Central memory CD8-positive, alpha-beta T cell (primary cell): ENCODE results near the gene GJA10.
"Not testable (repeated sequence)": the region's sequence is repeated elsewhere in the genome, so short reads cannot be mapped to it uniquely, and the experiment has no call there.

Source experiments
- ATAC-seq: fragments of 150-1000 bp; cut with Tn5 transposase; replicated peaks from 2 replicates; pipeline ENCODE4 v1.10.0; 2022; ENCODE audit warnings: mild to moderate bottlenecking, moderate FRiP score, moderate number of reproducible peaks; ENCODE audit not compliant: poor library complexity, severe bottlenecking; ENCODE audit errors: extremely low read depth
- DNase-seq, 2 donors: peaks; one replicate each; pipeline ENCODE4 v3.0.0; 2021; ENCODE audit warnings: low spot score in 2 of 2
- H3K27ac Mint-ChIP-seq: one replicate; pipeline ENCODE4 v1.8.0; 2022; ENCODE audit warnings: low read depth, mild to moderate bottlenecking, moderate library complexity, mixed read lengths
- H3K27me3 Mint-ChIP-seq: one replicate; pipeline ENCODE4 v1.8.0; 2022; ENCODE audit warnings: mixed read lengths
- H3K36me3 Mint-ChIP-seq: one replicate; pipeline ENCODE4 v1.8.0; 2022; ENCODE audit warnings: mild to moderate bottlenecking, moderate library complexity, mixed read lengths; ENCODE audit not compliant: insufficient read depth
- H3K4me1 Mint-ChIP-seq: one replicate; pipeline ENCODE4 v1.8.0; 2022; ENCODE audit warnings: mixed read lengths
- H3K4me3 Mint-ChIP-seq: one replicate; pipeline ENCODE4 v1.8.0; 2022; ENCODE audit warnings: mild to moderate bottlenecking, moderate library complexity, mixed read lengths
- H3K9me3 Mint-ChIP-seq: one replicate; pipeline ENCODE4 v1.8.0; 2022; ENCODE audit warnings: mixed read lengths

The GJA10 gene

GRCh38 chr6:89888871-89889270 is 5.4 kb upstream of the GJA10 start:
- no peaks in the 10 kb centered on the region for H3K9me3 Mint-ChIP-seq
- peaks cover 44% of the 10 kb centered on the region for H3K27me3 Mint-ChIP-seq
- H3K27ac Mint-ChIP-seq = no peak overlapping the region
- ATAC-seq = no peak
- peaks cover 11% of the 10 kb centered on the region for H3K4me1 Mint-ChIP-seq
- H3K36me3 Mint-ChIP-seq = no peaks in the 10 kb centered on the region
- no peak for DNase-seq
- H3K4me3 Mint-ChIP-seq = no peak overlapping the region

- ATAC-seq, H3K36me3 Mint-ChIP-seq, H3K4me1 Mint-ChIP-seq, H3K4me3 Mint-ChIP-seq, H3K27ac Mint-ChIP-seq, H3K9me3 Mint-ChIP-seq, DNase-seq: not testable (repeated sequence)
- H3K27me3 Mint-ChIP-seq = peaks cover 63% of the 10 kb centered on the region
Observed at GRCh38 chr6:89890845-89891528, 3.3 kb upstream of the GJA10 start.

GRCh38 chr6:89892577-89892976 is 1.7 kb upstream of the GJA10 start:
- H3K27me3 Mint-ChIP-seq = peaks cover 73% of the 10 kb centered on the region

GRCh38 chr6:89895276-89895874 is 1.1 kb downstream of the GJA10 start:
- no peaks in the 10 kb centered on the region for H3K9me3 Mint-ChIP-seq
- no peaks in the 10 kb centered on the region for H3K36me3 Mint-ChIP-seq
- peaks cover 66% of the 10 kb centered on the region for H3K27me3 Mint-ChIP-seq
- H3K4me1 Mint-ChIP-seq = no peaks in the 10 kb centered on the region
- no peak overlapping the region for H3K4me3 Mint-ChIP-seq
- DNase-seq (no peak), ATAC-seq (no peak)
- H3K27ac Mint-ChIP-seq = no peak overlapping the region

More at GRCh38 chr6:89892577-89892976, 1.7 kb upstream of the GJA10 start:
- not testable (repeated sequence) for H3K4me1 Mint-ChIP-seq, ATAC-seq, H3K27ac Mint-ChIP-seq, H3K4me3 Mint-ChIP-seq, H3K9me3 Mint-ChIP-seq, DNase-seq, H3K36me3 Mint-ChIP-seq

GRCh38 chr6:89910001-89910901 is 16.0 kb downstream of the GJA10 start:
- not testable (repeated sequence) for DNase-seq, H3K9me3 Mint-ChIP-seq, ATAC-seq, H3K36me3 Mint-ChIP-seq, H3K4me1 Mint-ChIP-seq, H3K4me3 Mint-ChIP-seq, H3K27ac Mint-ChIP-seq
- H3K27me3 Mint-ChIP-seq = peaks cover 38% of the 10 kb centered on the region

- H3K9me3 Mint-ChIP-seq = peaks cover 6% of the 10 kb centered on the region
- no peak for ATAC-seq
- peaks cover 45% of the 10 kb centered on the region for H3K27me3 Mint-ChIP-seq
- H3K4me1 Mint-ChIP-seq = no peaks in the 10 kb centered on the region
- no peaks in the 10 kb centered on the region for H3K36me3 Mint-ChIP-seq
- H3K27ac Mint-ChIP-seq = no peak overlapping the region
- H3K4me3 Mint-ChIP-seq = no peak overlapping the region
- DNase-seq = no peak
Observed at GRCh38 chr6:89910902-89911240, 16.6 kb downstream of the GJA10 start.

- ATAC-seq (no peak), DNase-seq (no peak)
- H3K27ac Mint-ChIP-seq = no peak overlapping the region
- no peak overlapping the region for H3K4me3 Mint-ChIP-seq
- peaks cover 25% of the 10 kb centered on the region for H3K9me3 Mint-ChIP-seq
- H3K27me3 Mint-ChIP-seq = peaks cover 26% of the 10 kb centered on the region
- no peaks in the 10 kb centered on the region for H3K4me1 Mint-ChIP-seq
- peaks cover 3% of the 10 kb centered on the region for H3K36me3 Mint-ChIP-seq
Observed at GRCh38 chr6:89916136-89916920, 22.1 kb downstream of the GJA10 start.

- no peak for DNase-seq
- peaks cover 3% of the 10 kb centered on the region for H3K36me3 Mint-ChIP-seq
Observed at GRCh38 chr6:89917216-89917615, 22.9 kb downstream of the GJA10 start.

GRCh38 chr6:89917801-89918366 is 23.6 kb downstream of the GJA10 start:
- peaks cover 37% of the 10 kb centered on the region for H3K27me3 Mint-ChIP-seq

More at GRCh38 chr6:89917216-89917615, 22.9 kb downstream of the GJA10 start:
- no peak overlapping the region for H3K27ac Mint-ChIP-seq
- no peaks in the 10 kb centered on the region for H3K4me1 Mint-ChIP-seq
- peaks cover 31% of the 10 kb centered on the region for H3K27me3 Mint-ChIP-seq
- ATAC-seq = no peak
- no peak overlapping the region for H3K4me3 Mint-ChIP-seq
- peaks cover 25% of the 10 kb centered on the region for H3K9me3 Mint-ChIP-seq

GRCh38 chr6:89921197-89921596 is 26.9 kb downstream of the GJA10 start:
- Mint-ChIP-seq H3K36me3 (peaks cover 3% of the 10 kb centered on the region), H3K27me3 (peaks cover 21% of the 10 kb centered on the region), H3K9me3 (peaks cover 17% of the 10 kb centered on the region), H3K4me3 (no peak overlapping the region), H3K27ac (no peak overlapping the region), H3K4me1 (peaks cover 7% of the 10 kb centered on the region)
- ATAC-seq (no peak), DNase-seq (no peak)

More at GRCh38 chr6:89917801-89918366, 23.6 kb downstream of the GJA10 start:
- DNase-seq (no peak), ATAC-seq (no peak)
- Mint-ChIP-seq H3K4me3 (no peak overlapping the region), H3K27ac (no peak overlapping the region), H3K9me3 (peaks cover 25% of the 10 kb centered on the region), H3K4me1 (no peaks in the 10 kb centered on the region), H3K36me3 (peaks cover 3% of the 10 kb centered on the region)

- no peak for ATAC-seq
Observed at GRCh38 chr6:89921691-89922090, 27.4 kb downstream of the GJA10 start.

GRCh38 chr6:89924231-89924630 is 30.0 kb downstream of the GJA10 start:
- DNase-seq (no peak), ATAC-seq (no peak)
- Mint-ChIP-seq H3K4me3 (no peak overlapping the region), H3K27me3 (peaks cover 21% of the 10 kb centered on the region), H3K9me3 (no peaks in the 10 kb centered on the region), H3K4me1 (peaks cover 14% of the 10 kb centered on the region), H3K36me3 (peaks cover 5% of the 10 kb centered on the region), H3K27ac (no peak overlapping the region)

More at GRCh38 chr6:89921691-89922090, 27.4 kb downstream of the GJA10 start:
- H3K36me3 Mint-ChIP-seq = peaks cover 2% of the 10 kb centered on the region
- peaks cover 12% of the 10 kb centered on the region for H3K9me3 Mint-ChIP-seq
- no peak overlapping the region for H3K4me3 Mint-ChIP-seq
- no peak for DNase-seq
- H3K27me3 Mint-ChIP-seq = peaks cover 21% of the 10 kb centered on the region
- H3K27ac Mint-ChIP-seq = no peak overlapping the region
- H3K4me1 Mint-ChIP-seq = peaks cover 10% of the 10 kb centered on the region
